HG02623 (cell line): ENCODE measurements around the gene CTSA.
A peak's percentile ranks its signal among the peaks of the same experiment; 100 is the strongest.
"Not testable (repeated sequence)": the region's sequence is repeated elsewhere in the genome, so short reads cannot be mapped to it uniquely, and the experiment has no call there.

Source experiments
- ATAC-seq: cut with Tn5 transposase; IDR thresholded peaks from one replicate; pipeline ENCODE4 v1.9.1; 2021; ENCODE audit warnings: moderate library complexity; ENCODE audit not compliant: unreplicated experiment

CTSA gene

GRCh38 chr20:45863543-45864470 is 27.3 kb upstream of the CTSA start:
- no peak for ATAC-seq

GRCh38 chr20:45866454-45866853 is 24.7 kb upstream of the CTSA start:
- ATAC-seq: no peak

- ATAC-seq: no peak
Observed at GRCh38 chr20:45867136-45867818, 23.9 kb upstream of the CTSA start.

- no peak for ATAC-seq
Observed at GRCh38 chr20:45867819-45868176, 23.3 kb upstream of the CTSA start.

GRCh38 chr20:45872626-45873025 is 18.5 kb upstream of the CTSA start:
- ATAC-seq: no peak

- no peak for ATAC-seq
Observed at GRCh38 chr20:45873409-45874103, 17.6 kb upstream of the CTSA start.

GRCh38 chr20:45874104-45874481 is 17.0 kb upstream of the CTSA start:
- not testable (repeated sequence) for ATAC-seq

- ATAC-seq: no peak
Observed at GRCh38 chr20:45874576-45874975, 16.6 kb upstream of the CTSA start.

- no peak for ATAC-seq
Observed at GRCh38 chr20:45878076-45878761, 12.9 kb upstream of the CTSA start.

GRCh38 chr20:45880988-45881788 is 9.9 kb upstream of the CTSA start, which contains the start of gene ZSWIM1:
Gene ZSWIM1 (plus strand): TSS chr20:45881227. CDS start chr20:45882593, 1,366 bp downstream.
- ATAC-seq: peak; percentile 98

GRCh38 chr20:45882469-45883099 is 8.6 kb upstream of the CTSA start:
- ATAC-seq: no peak

GRCh38 chr20:45883100-45883469 is 8.1 kb upstream of the CTSA start:
- ATAC-seq: no peak

- no peak for ATAC-seq
Observed at GRCh38 chr20:45886590-45887345, 4.4 kb upstream of the CTSA start.

- ATAC-seq: no peak
Observed at GRCh38 chr20:45887346-45887715, 3.8 kb upstream of the CTSA start, which contains the start of gene SPATA25. Gene SPATA25 (minus strand): TSS chr20:45887622. CDS start chr20:45887590, 32 bp downstream.

GRCh38 chr20:45888681-45889080 is 2.5 kb upstream of the CTSA start:
- no peak for ATAC-seq

GRCh38 chr20:45890077-45890984 is 804 bp upstream of the CTSA start:
- ATAC-seq: no peak

GRCh38 chr20:45892049-45892825 is 1.1 kb downstream of the CTSA start:
- ATAC-seq: no peak
